NCI-H526 (cell line): ENCODE measurements around the gene ZNF607.

Source experiments
- DNase-seq, 2 experiments: peaks; one replicate each; lab custom pipeline; 2025; lab: John Stamatoyannopoulos, UW

Gene ZNF607

DNA sequence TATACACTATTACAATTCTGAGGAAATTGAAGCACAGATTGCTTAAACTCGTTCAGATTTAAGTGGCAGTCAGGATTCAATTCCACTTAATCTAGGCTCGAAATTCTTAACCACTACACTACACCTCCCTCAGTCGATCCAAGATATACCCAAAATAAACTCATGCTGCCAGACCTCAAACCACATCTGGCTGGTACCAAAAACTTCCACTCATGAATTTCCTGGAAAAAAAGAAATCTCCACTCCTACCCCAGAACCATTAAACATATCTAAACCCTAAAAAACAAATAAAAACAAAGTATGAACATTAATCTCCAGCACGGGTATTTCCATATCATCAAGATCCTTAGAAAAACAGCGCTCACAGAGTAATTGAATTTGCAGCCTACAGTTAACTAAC lies 65.4 kb downstream of the ZNF607 start:
- no peak for DNase-seq
